Erythroblast (primary cell): ENCODE results near the gene MBOAT1.

Source experiments
- GATA1 ChIP-seq: IDR thresholded peaks from 2 replicates; pipeline ENCODE4 v1.6.1; 2011; ENCODE audit warnings: low read depth, mild to moderate bottlenecking, control low read depth, low read length, moderate library complexity
- POLR2A ChIP-seq: IDR thresholded peaks from 2 replicates; pipeline ENCODE4 v1.6.1; 2011; ENCODE audit warnings: mild to moderate bottlenecking, low read length

- TF ChIP-seq POLR2A (no peak), GATA1 (no peak)
These were observed 43.1 kb downstream of the MBOAT1 start for GRCh38 chr6:20169119-20169557.
